Thymus (tissue), 11 donors: Measurements from ENCODE around the gene CALHM3. TPM values are rescaled to one million over a fixed set of nuclear protein-coding genes. Genes with fewer than 3 reads are reported as not detected.

ENCODE experiments used
- DNase-seq, 9 donors: peaks; one replicate each; pipeline ENCODE4 v3.0.0-alpha.2; 2013; ENCODE audit warnings: low spot score in 9 of 9, low read depth in 6 of 9, missing footprints in 1 of 9
- H3K27ac ChIP-seq, 2 donors: one replicate each; pipeline ENCODE4 v1.5.1; 2013; ENCODE audit warnings: control low read depth in 1 of 2, low read depth in 1 of 2, low read length in 1 of 2, mild to moderate bottlenecking in 1 of 2, moderate library complexity in 1 of 2
- H3K27me3 ChIP-seq, 2 donors: one replicate each; pipeline ENCODE4 v1.5.1; 2013; ENCODE audit warnings: low read length in 1 of 2; ENCODE audit not compliant: control insufficient read depth in 2 of 2, insufficient read depth in 1 of 2
- H3K36me3 ChIP-seq, 2 donors: one replicate each; pipeline ENCODE4 v1.5.1; 2013; ENCODE audit warnings: low read length in 1 of 2, mild to moderate bottlenecking in 1 of 2, moderate library complexity in 1 of 2; ENCODE audit not compliant: control insufficient read depth in 2 of 2, insufficient read depth in 2 of 2
- H3K4me1 ChIP-seq, 2 donors: one replicate each; pipeline ENCODE4 v1.5.1; 2013; ENCODE audit warnings: low read length in 2 of 2; ENCODE audit not compliant: control insufficient read depth in 2 of 2, insufficient read depth in 2 of 2
- H3K4me3 ChIP-seq, 2 donors: one replicate each; pipeline ENCODE4 v1.5.1; 2013; ENCODE audit warnings: low read length in 2 of 2, control low read depth in 1 of 2, mild to moderate bottlenecking in 1 of 2
- H3K9me3 ChIP-seq, 2 donors: one replicate each; pipeline ENCODE4 v1.5.1; 2013; ENCODE audit warnings: low read length in 1 of 2, mild to moderate bottlenecking in 1 of 2; ENCODE audit not compliant: control insufficient read depth in 2 of 2, insufficient read depth in 1 of 2
- WGBS: extraction: QIAGEN DNeasy Blood & Tissue Kit; methylation state at CpG from one replicate; pipeline ENCODE4 v1.1.7; 2013; 5-methylcytosine and 5-hydroxymethylcytosine counted together
- polyA plus RNA-seq: library from polyadenylated mRNA; stranded (reverse); fragments of 200-250 nt; gene quantifications from one replicate; pipeline ENCODE4 v1.2.3, GENCODE V29; 2013
- total RNA-seq: library from RNA; stranded (reverse); fragments of 120-200 nt; gene quantifications from one replicate; pipeline ENCODE4 v1.2.4, GENCODE V29; 2013
- donor health status: healthy.

Gene CALHM3
- total and polyA plus RNA-seq, 2 donors = 0.09 to 0.32 TPM

- WGBS = 99% methylated on average over 39 of the region's 39 CpGs
- Histone ChIP-seq H3K4me1 (peaks cover 0 to 9% of the 10 kb centered on the region in 2 donors), H3K4me3 (no peak overlapping the region), H3K9me3 (no peaks in the 10 kb centered on the region), H3K27me3 (no peaks in the 10 kb centered on the region), H3K27ac (no peak overlapping the region), H3K36me3 (no peaks in the 10 kb centered on the region)
- no peak for DNase-seq
Measured at GRCh38 chr10:103457896-103458583, 21.0 kb downstream of the CALHM3 start.

DNA sequence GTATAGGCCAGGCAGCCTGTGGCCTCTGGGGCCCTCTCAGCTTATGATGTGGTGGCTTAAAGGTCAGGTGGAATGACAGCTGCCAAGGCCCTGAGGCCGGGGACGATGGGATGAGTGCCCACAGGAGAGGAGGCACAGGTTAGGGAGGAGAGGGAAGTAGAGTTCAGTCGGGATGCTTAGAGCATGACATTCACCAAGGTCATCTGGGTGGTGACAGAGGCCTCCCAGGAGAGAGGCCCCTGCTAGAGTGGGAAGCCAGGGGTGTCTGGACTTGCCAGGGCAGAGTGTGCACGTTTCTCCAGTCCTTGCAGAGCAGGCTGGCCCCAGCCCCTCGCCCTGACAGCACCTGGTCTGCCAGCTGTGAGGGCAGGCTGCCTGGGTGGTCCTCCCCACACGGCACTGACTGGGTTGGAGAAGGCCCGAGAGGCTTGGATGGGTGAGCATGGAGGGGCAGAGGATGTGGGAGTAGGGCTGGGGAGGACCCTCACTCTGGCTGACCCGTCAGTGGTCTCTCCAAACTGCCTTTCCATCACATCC is 21.8 kb downstream of the CALHM3 start:
- 93% methylated on average over 8 of the region's 8 CpGs for WGBS
- no peak for DNase-seq
- peaks cover 0 to 3% of the 10 kb centered on the region in 2 donors for H3K27me3 ChIP-seq
- H3K4me3 ChIP-seq = no peak overlapping the region
- no peak overlapping the region for H3K27ac ChIP-seq
- H3K4me1 ChIP-seq = peaks cover 0 to 16% of the 10 kb centered on the region in 2 donors
- no peaks in the 10 kb centered on the region for H3K9me3 ChIP-seq
- no peaks in the 10 kb centered on the region for H3K36me3 ChIP-seq

DNA sequence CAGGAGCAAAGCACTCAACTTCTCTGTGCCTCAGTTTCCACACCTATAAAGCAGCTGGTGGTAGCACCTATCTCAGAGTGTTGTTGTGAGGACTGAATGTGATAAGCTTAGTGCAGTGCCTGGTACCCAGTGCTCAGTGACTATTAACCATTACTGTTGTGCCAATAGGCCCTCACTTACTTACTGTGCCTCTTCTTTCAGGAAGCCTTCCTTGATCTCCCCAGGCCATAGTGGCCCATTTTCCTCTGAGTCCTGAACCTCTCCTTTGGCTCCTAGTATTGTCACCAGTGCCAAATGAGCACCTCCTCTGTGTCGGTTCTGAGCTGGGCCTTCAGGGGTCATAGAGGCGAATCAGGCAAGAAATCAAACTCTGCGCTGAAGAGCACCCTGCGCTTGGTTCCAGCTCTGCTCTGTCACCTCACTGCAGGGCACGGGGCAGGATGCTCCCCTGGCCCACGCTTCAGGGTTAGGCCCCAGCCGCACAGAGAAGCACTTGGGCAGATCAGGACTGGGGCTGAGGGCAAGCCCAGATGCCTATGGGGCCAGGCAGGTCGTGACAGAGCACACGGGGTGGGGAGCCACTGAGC is 22.9 kb downstream of the CALHM3 start:
- WGBS = 94% methylated on average over 9 of the region's 9 CpGs
- H3K27ac ChIP-seq = no peak overlapping the region
- H3K36me3 ChIP-seq = no peaks in the 10 kb centered on the region
- peaks cover 6 to 26% of the 10 kb centered on the region in 2 donors for H3K4me1 ChIP-seq
- no peaks in the 10 kb centered on the region for H3K9me3 ChIP-seq
- H3K4me3 ChIP-seq = no peak overlapping the region
- no peak for DNase-seq
- peaks cover 0 to 8% of the 10 kb centered on the region in 2 donors for H3K27me3 ChIP-seq

DNA sequence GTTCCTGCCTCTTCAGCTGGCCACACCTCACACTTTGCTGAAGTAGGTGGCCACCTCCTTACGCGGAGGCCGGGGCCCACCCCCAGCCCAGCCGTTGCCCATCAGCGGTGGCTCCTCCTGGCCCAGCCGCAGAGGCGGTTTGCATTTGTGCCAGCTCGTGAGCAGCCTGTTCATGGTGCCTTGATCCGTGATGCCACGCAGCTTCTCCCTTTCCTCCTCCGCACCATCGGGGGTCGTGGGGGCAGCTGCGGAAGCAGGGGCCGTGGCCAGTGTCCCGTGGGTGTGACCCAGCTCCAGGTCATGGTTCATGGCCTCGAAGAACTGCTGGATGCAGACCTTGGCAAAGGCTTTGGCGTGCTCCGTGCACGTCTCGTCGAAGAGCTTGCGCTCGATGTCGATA is 23.8 kb downstream of the CALHM3 start:
- no peak overlapping the region for H3K4me3 ChIP-seq
- DNase-seq = no peak
- 98% methylated on average over 25 of the region's 25 CpGs for WGBS

GRCh38 chr10:103454026-103454425 is 25.0 kb downstream of the CALHM3 start:
- DNase-seq = no peak
- Histone ChIP-seq H3K4me3 (no peak overlapping the region), H3K27me3 (peaks cover 0 to 10% of the 10 kb centered on the region in 2 donors), H3K9me3 (no peaks in the 10 kb centered on the region), H3K27ac (no peak overlapping the region), H3K4me1 (peaks cover 7 to 26% of the 10 kb centered on the region in 2 donors), H3K36me3 (peaks cover 5 to 7% of the 10 kb centered on the region in 2 donors)
- WGBS = 84% methylated on average over 4 of the region's 4 CpGs

More for the DNA sequence above, 23.8 kb downstream of the CALHM3 start:
- Histone ChIP-seq H3K4me1 (peaks cover 7 to 33% of the 10 kb centered on the region in 2 donors), H3K27me3 (peaks cover 0 to 10% of the 10 kb centered on the region in 2 donors), H3K36me3 (no peaks in the 10 kb centered on the region), H3K9me3 (no peaks in the 10 kb centered on the region), H3K27ac (no peak overlapping the region)

- H3K36me3 ChIP-seq = peaks cover 9 to 12% of the 10 kb centered on the region in 2 donors
- H3K27me3 ChIP-seq = peaks cover 0 to 10% of the 10 kb centered on the region in 2 donors
- no peak for DNase-seq
- peak overlapping the region; percentile 53 to 62 for H3K4me3 ChIP-seq
- WGBS = 44% methylated on average over 27 of the region's 27 CpGs
- H3K4me1 ChIP-seq = peaks cover 7 to 24% of the 10 kb centered on the region in 2 donors
- H3K27ac ChIP-seq = no peak overlapping the region
- no peaks in the 10 kb centered on the region for H3K9me3 ChIP-seq
Measured at GRCh38 chr10:103452506-103453230, 26.4 kb downstream of the CALHM3 start.

DNA sequence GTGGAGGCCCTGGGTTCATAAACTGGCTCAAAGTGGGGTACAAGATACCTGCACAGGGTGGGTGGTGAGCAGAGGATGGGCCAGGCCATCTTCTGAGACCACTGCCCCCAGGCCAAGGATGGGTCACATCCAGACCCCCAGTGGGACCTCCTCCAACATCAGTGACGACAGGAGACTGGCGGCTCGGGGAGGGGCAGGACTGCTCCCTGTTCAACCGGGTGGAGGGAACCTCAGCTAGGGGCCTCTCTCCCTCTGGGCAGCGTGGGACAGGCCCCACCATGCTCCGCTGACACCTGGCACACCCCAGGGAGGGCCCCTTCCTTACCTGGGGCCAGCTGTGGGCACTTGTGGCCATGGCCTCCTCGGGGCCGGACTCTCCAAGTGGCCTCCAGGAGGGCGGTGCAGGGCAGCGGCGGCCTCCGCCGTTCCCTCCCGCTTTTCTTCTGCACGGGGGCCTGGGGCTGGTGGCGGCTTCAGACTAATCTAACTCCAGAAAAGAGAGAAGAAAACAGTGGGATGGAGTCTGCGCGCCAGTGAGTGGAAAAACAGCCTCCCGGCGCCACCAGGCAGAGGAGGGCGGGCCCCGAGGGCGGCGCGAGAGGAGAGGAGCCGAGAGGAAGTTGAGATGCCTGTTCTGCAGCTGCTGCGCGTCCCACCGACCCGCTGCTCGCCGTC is 27.1 kb downstream of the CALHM3 start, which contains the start of gene CALHM2:
TSS of gene CALHM2 (minus strand) at position 540 of the 675 bp plus-strand sequence. CDS start 2,429 bp downstream, outside the sequence.
- peak within 1 kb of the TSS; percentile 53 to 62 for H3K4me3 ChIP-seq
- peak within 1 kb of the TSS in 1 of 2 donors; percentile 43 for H3K27ac ChIP-seq
- DNase-seq = peak in 6 of 9 donors; percentile 16 to 61 (median 27)
- H3K9me3 ChIP-seq = no peaks in the 10 kb centered on the region
- peaks cover 16 to 19% of the 10 kb centered on the region in 2 donors for H3K36me3 ChIP-seq
- H3K27me3 ChIP-seq = peaks cover 0 to 10% of the 10 kb centered on the region in 2 donors
- H3K4me1 ChIP-seq = peaks cover 7 to 24% of the 10 kb centered on the region in 2 donors
- WGBS = under 1% methylated on average over 32 of the region's 32 CpGs

DNA sequence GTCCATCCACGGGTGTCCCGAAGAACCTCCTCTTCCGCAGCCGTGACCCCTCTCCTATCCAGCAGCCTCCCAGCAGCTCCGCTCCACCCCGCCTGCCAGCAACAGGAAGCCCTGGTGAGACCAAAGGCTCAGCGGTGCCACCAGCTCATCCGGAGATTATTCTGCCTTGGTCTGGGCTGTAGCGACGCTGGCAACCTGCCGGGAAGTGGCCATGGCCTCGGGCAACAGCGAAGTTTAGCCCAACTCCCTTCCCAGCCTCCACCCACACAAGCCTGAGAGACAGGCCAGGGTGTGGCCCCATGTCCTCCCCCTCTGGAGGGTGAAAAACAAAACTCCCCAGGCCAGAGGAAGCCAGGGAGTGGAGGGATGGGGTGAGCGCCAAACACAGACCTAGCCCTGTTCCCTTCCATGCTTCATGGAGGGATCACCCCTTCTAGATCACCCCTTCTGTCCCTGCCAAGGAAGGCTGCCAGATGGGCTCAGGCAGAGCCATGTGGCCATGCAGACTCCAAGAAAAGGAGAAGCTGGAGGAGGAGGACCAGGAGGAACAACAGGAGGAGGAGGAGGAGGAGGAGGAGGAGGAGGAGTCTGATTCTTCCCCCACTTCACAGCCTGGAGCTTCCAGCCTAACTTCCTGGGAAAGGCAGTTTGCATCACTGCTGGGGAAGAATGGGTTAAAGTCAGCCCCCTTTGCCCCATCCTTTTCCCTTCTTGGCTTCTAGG is 27.8 kb downstream of the CALHM3 start:
- Histone ChIP-seq H3K4me3 (peak overlapping the region; percentile 53 to 62), H3K36me3 (peaks cover 22 to 26% of the 10 kb centered on the region in 2 donors), H3K27me3 (peaks cover 0 to 10% of the 10 kb centered on the region in 2 donors), H3K27ac (peak overlapping the region in 1 of 2 donors; percentile 43), H3K4me1 (peaks cover 7 to 24% of the 10 kb centered on the region in 2 donors), H3K9me3 (no peaks in the 10 kb centered on the region)
- 9% methylated on average over 14 of the region's 14 CpGs for WGBS
- DNase-seq = peak in 2 of 9 donors; percentile 8 to 37
